Measurements from ENCODE around the gene DBN1.

Gene DBN1

GRCh38 chr5:177455036-177455660, 18.3 kb downstream of the DBN1 start:
- DNase-seq = peak in 1 of 2 experiments; percentile 32

- peak; percentile 73 to 78 for DNase-seq
Measured at GRCh38 chr5:177454397-177455035, 18.9 kb downstream of the DBN1 start.

GRCh38 chr5:177453852-177454396, 19.5 kb downstream of the DBN1 start:
- no peak for DNase-seq

GRCh38 chr5:177452688-177453638, 20.5 kb downstream of the DBN1 start:
- DNase-seq = peak in 1 of 2 experiments; percentile 11

- no peak for DNase-seq
Measured at GRCh38 chr5:177450667-177451424, 22.6 kb downstream of the DBN1 start.

GRCh38 chr5:177449140-177450061, 24.0 kb downstream of the DBN1 start:
- no peak for DNase-seq

- DNase-seq = no peak
Measured at GRCh38 chr5:177448244-177448950, 25.0 kb downstream of the DBN1 start.

- no peak for DNase-seq
Measured at GRCh38 chr5:177447611-177448243, 25.7 kb downstream of the DBN1 start.

- peak in 1 of 2 experiments; percentile 27 for DNase-seq
Measured at GRCh38 chr5:177447066-177447610, 26.3 kb downstream of the DBN1 start.

- peak; percentile 53 to 57 for DNase-seq
Measured at GRCh38 chr5:177446200-177447065, 27.0 kb downstream of the DBN1 start, which contains the start of gene PRR7. PRR7 (plus strand) TSS chr5:177446814; CDS start chr5:177455068, 8,254 bp downstream.

GRCh38 chr5:177445917-177446199, 27.6 kb downstream of the DBN1 start:
- DNase-seq = no peak

GRCh38 chr5:177445052-177445916, 28.1 kb downstream of the DBN1 start:
- DNase-seq = no peak

GRCh38 chr5:177444106-177445051, 29.1 kb downstream of the DBN1 start:
- no peak for DNase-seq

- DNase-seq = no peak
Measured at GRCh38 chr5:177443144-177443983, 30.1 kb downstream of the DBN1 start.

GRCh38 chr5:177442066-177442826, 31.2 kb downstream of the DBN1 start:
- DNase-seq = no peak
